Fibroblast of upper back skin (primary cell): Measurements from ENCODE around the gene OPALIN.

ENCODE experiments used
- DNase-seq: peaks from one replicate; pipeline ENCODE4 v3.0.0-alpha.2; 2013

The OPALIN gene, protein sequence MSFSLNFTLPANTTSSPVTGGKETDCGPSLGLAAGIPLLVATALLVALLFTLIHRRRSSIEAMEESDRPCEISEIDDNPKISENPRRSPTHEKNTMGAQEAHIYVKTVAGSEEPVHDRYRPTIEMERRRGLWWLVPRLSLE

GRCh38 chr10:96358851-96359540, at the start of gene OPALIN:
Gene OPALIN, minus strand, starts transcription at chr10:96359002. Its CDS starts 106 bp downstream, at chr10:96358896.
- no peak for DNase-seq

DNA sequence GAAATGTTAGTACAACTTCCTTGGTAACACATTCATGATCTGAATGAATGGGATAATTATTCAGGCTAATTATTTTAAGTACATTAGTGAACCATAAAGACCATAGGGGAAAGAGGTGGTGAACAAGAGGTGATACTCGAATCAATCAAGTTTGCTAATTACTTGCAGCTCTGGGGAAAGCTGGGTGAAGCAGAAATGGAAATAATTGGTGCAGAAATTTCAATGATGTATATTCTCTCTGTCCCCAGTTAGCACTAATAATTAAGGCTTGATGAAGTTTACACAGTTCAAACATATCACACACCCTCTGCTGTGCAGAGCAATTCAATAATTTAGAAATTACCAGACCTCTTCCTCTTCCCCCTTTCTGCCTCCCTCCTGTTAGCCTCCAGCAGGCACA, 49.4 kb upstream of the OPALIN start:
- no peak for DNase-seq

- DNase-seq, result no peak
These were observed 48.8 kb upstream of the OPALIN start for GRCh38 chr10:96407560-96408069.

DNA sequence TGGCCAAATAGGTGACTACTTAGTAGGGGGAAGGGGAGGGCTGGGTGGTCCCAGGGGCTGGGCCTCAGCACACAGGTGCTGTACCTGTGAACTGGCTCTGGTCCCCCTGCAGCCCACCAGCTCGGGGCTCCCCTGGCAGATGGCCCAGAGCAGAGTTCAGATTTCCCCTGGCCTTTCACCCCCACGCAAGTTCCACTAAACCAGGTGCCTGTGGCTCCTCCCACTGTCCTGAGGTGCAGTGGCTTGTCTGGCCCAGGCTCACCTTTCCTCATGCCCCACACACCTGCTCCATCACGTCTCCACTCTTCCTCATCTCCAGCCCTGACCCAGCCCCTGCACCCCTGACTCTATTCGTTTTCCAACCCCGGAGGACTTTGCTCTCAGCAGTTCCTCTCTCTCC, 47.3 kb upstream of the OPALIN start:
- no peak for DNase-seq

GRCh38 chr10:96402417-96403305, 43.9 kb upstream of the OPALIN start:
- DNase-seq, result no peak

DNA sequence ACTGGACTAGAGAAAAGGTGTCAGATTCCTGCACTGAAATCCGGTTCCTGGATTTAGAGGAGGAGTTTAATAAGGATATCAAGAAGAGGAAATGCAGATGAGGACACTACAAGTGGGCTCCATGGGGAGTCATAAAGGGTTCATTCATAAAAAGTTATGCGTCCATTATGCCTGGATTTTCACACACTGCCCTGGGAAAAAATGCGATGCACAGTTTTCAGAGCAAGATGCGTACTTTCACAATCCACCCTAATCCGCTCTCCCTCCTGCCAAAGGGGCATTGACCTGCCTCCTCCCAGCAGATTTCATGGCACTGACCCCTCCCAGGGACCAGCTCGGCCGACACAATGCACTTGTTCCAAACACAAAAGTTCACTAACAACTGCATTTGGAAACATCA, 42.2 kb upstream of the OPALIN start:
- no peak for DNase-seq

DNA sequence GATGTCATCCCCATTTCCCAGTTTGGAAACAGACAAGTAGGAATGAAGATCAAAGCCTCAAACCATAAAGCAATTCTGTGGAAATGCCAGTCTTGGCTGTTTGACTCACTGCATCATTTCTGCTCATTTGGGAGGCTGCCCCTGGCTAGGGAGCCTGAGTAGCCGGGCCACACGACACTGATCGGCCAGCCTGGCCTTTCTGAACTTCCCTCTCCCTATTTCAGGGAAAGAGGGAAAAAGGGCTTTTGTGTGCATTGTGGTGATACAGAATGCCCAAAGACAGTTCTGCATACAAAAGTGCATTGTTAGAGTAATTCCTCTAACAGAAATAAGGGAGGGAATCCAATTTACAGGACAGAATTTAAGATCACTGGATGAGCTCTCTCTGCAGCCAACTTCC, 41.7 kb upstream of the OPALIN start:
- no peak for DNase-seq

GRCh38 chr10:96397902-96398301, 39.1 kb upstream of the OPALIN start:
- DNase-seq, result no peak

DNA sequence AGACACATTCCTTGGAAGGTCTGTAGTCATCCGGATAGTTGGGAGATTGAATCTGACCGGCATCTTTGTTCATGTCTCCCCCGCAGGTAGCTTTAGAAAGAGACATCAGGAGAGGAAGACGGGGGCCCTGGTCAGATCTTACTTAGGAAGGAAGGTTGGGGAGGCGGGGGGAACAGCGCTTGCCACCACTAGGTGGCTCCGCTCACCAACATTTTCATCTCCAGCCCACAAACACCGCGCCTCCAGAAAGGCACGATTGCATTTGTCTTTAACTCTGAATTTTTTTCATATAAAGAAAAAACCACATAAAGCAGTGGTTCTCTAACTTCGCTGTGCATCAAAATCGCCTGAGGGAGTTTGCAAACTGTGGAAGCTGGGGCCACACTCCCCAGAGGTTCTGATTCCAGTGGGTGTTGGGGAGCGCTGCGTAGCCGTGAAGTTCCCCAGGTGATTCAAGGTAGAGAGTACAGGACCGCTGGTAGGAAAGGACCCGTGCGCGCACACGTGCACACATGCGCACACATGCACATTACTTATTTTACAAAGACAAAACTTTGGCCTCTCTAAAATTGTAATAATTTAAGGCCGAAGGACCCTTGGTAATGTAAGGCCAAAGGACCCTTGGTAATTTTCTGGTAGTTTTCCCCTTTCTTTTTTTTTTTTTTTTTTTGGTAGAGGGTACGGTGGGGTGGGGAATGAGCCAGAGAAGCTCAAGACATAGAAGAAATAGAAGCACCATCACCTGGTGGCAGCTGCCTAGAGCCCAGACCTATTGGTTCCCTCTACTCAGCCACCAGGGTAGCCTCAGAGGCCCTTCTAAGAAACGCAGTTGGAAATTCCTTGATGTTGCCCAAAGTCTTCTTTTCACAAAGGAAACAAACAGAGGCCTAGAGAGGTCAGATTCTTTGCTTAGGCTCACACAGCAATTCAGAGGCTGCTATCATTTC, 37.4 kb upstream of the OPALIN start:
- peak; percentile 65 for DNase-seq

GRCh38 chr10:96390460-96390864, 31.7 kb upstream of the OPALIN start:
- DNase-seq, result no peak

DNA sequence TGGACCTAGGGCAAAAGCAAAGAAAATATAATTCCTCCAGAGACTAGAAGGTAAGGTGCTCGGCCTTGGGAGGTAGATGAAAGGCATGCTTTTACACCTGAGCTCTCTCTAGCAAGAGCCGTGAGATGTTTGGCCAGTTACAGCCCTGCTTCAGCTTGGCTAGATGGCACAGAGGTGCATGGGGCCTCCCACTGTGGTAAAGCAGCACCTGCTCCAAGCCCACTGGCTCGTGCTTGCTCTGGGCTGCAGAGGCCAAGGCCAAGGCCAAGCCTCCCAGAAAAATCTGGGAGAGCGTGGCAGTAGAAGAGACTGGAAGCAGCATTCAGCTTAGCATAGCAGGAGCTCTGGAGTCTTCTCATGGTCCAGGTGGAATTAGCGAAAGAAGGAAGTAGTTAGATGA, 31.0 kb upstream of the OPALIN start:
- no peak for DNase-seq

GRCh38 chr10:96387601-96388000, 28.8 kb upstream of the OPALIN start:
- DNase-seq, result peak; percentile 86

- DNase-seq, result peak; percentile 83
These were observed 28.4 kb upstream of the OPALIN start for GRCh38 chr10:96387161-96387560.

DNA sequence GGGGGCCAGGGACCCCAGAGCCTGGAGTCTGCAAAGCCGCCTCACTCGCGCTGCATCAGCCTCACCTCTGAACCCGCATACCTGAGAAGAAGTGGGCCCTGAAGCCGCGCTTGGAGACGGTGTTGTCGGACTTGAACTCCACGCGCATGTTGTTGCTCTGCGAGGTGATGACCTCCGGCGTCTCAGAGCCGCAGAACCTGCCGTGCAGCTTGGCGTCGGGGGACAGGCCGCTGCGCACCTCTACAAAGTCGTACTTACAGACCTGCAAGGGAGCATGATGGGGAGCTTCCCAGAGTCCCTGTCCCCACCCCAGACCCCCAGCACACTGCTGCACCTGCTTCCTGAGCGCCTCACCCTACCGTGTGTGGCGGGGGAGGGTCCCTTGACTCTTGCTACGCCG, 25.7 kb upstream of the OPALIN start:
- no peak for DNase-seq

GRCh38 chr10:96380821-96381220, 22.0 kb upstream of the OPALIN start:
- DNase-seq, result peak; percentile 25

DNA sequence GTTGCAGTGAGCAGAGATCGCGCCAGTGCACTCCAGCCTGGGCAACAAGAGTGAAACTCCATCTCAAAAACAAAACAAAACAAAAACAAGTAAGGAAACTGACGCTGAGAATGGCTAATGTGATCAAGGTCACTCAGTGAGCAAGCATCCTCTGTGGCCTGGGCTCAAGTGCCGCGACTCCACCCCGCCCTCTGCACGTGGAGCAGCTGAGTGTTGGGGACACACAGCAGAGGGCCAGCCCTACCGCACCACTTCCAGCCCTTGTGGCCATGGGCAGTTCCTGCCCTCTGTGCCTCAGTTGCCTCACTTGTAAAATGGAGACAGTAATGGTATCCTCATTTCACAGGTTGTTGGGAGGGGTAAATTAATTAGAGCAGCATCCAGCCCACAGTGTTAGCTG, 21.0 kb upstream of the OPALIN start:
- DNase-seq, result no peak

GRCh38 chr10:96378741-96379140, 19.9 kb upstream of the OPALIN start:
- no peak for DNase-seq

DNA sequence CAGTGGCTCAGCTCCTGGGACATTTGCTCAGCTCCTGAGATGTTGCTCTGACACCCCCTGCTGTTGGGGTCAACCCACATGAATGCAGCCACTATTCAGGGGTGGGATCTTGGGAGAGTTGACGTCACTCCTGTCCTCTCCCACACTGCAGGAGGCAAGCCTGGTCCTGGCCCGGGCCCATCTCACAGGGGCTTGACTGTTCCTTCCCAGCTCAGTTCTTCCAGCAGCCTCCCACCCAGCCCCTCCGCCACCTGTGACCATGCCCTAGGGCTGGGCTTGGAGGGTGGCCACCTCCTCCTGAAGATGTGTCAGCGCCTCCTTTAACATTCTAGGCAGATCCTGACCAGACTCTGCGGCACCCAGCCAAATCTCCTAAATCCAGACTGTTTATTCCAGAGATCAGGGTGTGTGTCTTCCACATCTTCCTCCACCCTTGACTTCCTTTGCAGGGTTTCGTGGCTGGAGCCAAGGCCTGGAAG, 19.1 kb upstream of the OPALIN start:
- DNase-seq, result peak; percentile 63

- no peak for DNase-seq
These were observed 17.7 kb upstream of the OPALIN start for GRCh38 chr10:96376483-96376882.

GRCh38 chr10:96374985-96375830, 16.4 kb upstream of the OPALIN start:
- DNase-seq, result peak; percentile 88

GRCh38 chr10:96374639-96374984, 15.8 kb upstream of the OPALIN start:
- no peak for DNase-seq

DNA sequence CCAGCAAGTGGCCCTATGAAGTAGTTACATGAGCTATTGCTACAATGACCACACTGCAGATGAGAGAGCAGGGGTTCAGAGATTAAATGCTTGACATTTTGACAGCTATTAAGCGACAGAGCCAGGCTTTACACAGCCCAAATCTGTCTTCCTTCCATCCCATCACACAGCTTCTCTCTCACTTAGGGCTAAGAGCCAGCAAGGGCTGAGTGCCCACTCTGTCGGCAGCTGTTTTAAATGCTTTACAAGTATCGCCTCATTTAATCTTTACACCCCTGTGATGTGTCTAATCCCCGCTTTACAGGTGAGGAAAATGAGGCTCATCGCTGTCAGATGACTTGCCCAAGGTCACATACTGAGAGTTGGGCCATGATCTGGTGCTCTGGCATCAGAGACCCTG, 15.2 kb upstream of the OPALIN start:
- no peak for DNase-seq
